NOMO-1 treated with DMSO at 0.1 percent for 48 hours (cell line): ENCODE data around the gene MRPL50.

Experiments used
- DNase-seq: peaks from one replicate; lab custom pipeline; 2025; ENCODE audit not compliant: unreplicated experiment; lab: John Stamatoyannopoulos, UW

MRPL50 gene

GRCh38 chr9:101342595-101342994 lies 55.8 kb downstream of the MRPL50 start:
- no peak for DNase-seq

GRCh38 chr9:101341958-101342357 lies 56.5 kb downstream of the MRPL50 start:
- DNase-seq: no peak
